Esophagus squamous epithelium (tissue), 5 donors: ENCODE data around the gene HOXB9. TPM values are rescaled to one million over a fixed set of nuclear protein-coding genes. Genes with fewer than 3 reads are reported as not detected.

Experiments used
- DNase-seq: peaks from one replicate; lab custom pipeline; 2025; lab: John Stamatoyannopoulos, UW
- H3K27ac ChIP-seq, 4 donors: fragments of 200-600 bp; sonication (generic); one replicate each; pipeline ENCODE4 v1.5.1; 2016 to 2019; ENCODE audit warnings: mild to moderate bottlenecking in 1 of 4
- H3K27me3 ChIP-seq, 4 donors: fragments of 200-600 bp; sonication (generic); 1 replicate in 3 of 4; 2 replicates in 1 of 4; pipeline versions ENCODE4 v1.5.1 to v1.6.0; 2017 to 2021; ENCODE audit warnings: antibody characterized with exemption in 1 of 4
- H3K36me3 ChIP-seq, 3 donors: fragments of 200-600 bp; sonication (generic); one replicate each; pipeline ENCODE4 v1.5.1; 2016 to 2019
- H3K4me1 ChIP-seq, 3 donors: fragments of 200-600 bp; sonication (generic); one replicate each; pipeline ENCODE4 v1.5.1; 2017 to 2019
- H3K4me3 ChIP-seq, 4 donors: fragments of 200-600 bp; sonication (generic); 1 replicate in 3 of 4; 2 replicates in 1 of 4; pipeline ENCODE4 v1.5.1; 2016 to 2019; ENCODE audit warnings: mild to moderate bottlenecking in 2 of 4, moderate library complexity in 1 of 4
- H3K9me3 ChIP-seq, 3 donors: fragments of 200-600 bp; sonication (generic); one replicate each; pipeline ENCODE4 v1.5.1; 2016 to 2019
- CTCF ChIP-seq, 6 experiments: fragments of 450-650 bp in 4 of 6; fragments of 200-600 bp in 2 of 6; sonication (generic) in 2 of 6; IDR thresholded peaks; one replicate each; pipeline ENCODE4 v1.5.1; 2016 to 2019; ENCODE audit warnings: antibody characterized with exemption in 6 of 6, mild to moderate bottlenecking in 4 of 6, moderate library complexity in 4 of 6
- POLR2A ChIP-seq, 4 donors: fragments of 450-650 bp; IDR thresholded peaks; one replicate each; pipeline ENCODE4 v1.6.1; 2017; ENCODE audit warnings: antibody characterized with exemption in 4 of 4, mild to moderate bottlenecking in 4 of 4, moderate library complexity in 3 of 4
- WGBS, 2 donors: methylation state at CpG; one replicate each; pipeline ENCODE4 v1.1.5; 2018; 5-methylcytosine and 5-hydroxymethylcytosine counted together
- intact Hi-C: fragments of 100-400 bp; cut with DNase I; formaldehyde crosslinking; loops from one replicate; pipeline ENCODE4 v1.15.0; 2022
- total RNA-seq, 4 donors: library from RNA; depleted of rRNA; stranded (reverse); fragments of >200 nt; gene quantifications; one replicate each; pipeline ENCODE4 v1.1.0, GENCODE V29; 2016
- donor health status: DM: yes; HTN: yes; CAD: no.

Gene HOXB9
- total RNA-seq, 4 donors from 2014 or later, result not detected

GRCh38 chr17:48609033-48609432, 17.1 kb downstream of the HOXB9 start:
- DNase-seq, result no peak
- Histone ChIP-seq H3K27me3 (peaks cover 50 to 100% (median 84%) of the 10 kb centered on the region in 4 donors), H3K4me1 (peaks cover 13 to 47% (median 37%) of the 10 kb centered on the region in 3 donors), H3K4me3 (no peak overlapping the region), H3K36me3 (no peaks in the 10 kb centered on the region), H3K9me3 (no peaks in the 10 kb centered on the region), H3K27ac (no peak overlapping the region)
- TF ChIP-seq POLR2A (IDR thresholded peaks at IDR 0.05) (no peak), CTCF (IDR thresholded peaks at IDR 0.05) (no peak)
- intact Hi-C loops, result no loop called here

- Histone ChIP-seq H3K4me3 (no peak overlapping the region), H3K27ac (no peak overlapping the region), H3K4me1 (peaks cover 12 to 47% (median 31%) of the 10 kb centered on the region in 3 donors), H3K9me3 (no peaks in the 10 kb centered on the region), H3K27me3 (peaks cover 44 to 100% (median 82%) of the 10 kb centered on the region in 4 donors), H3K36me3 (no peaks in the 10 kb centered on the region)
- TF ChIP-seq POLR2A (IDR thresholded peaks at IDR 0.05) (no peak), CTCF (IDR thresholded peaks at IDR 0.05) (no peak)
- intact Hi-C loops, result no loop called here
- 71 to 100% methylated on average over 1 of the region's 1 CpG for WGBS, 2 donors
- no peak for DNase-seq
Measured at GRCh38 chr17:48608494-48608834, 17.7 kb downstream of the HOXB9 start.

GRCh38 chr17:48606892-48607614, 19.1 kb downstream of the HOXB9 start:
- Histone ChIP-seq H3K9me3 (no peaks in the 10 kb centered on the region), H3K27me3 (peaks cover 33 to 100% (median 84%) of the 10 kb centered on the region in 4 donors), H3K27ac (no peak overlapping the region), H3K4me1 (peaks cover 4 to 47% (median 24%) of the 10 kb centered on the region in 3 donors), H3K4me3 (no peak overlapping the region), H3K36me3 (no peaks in the 10 kb centered on the region)
- 46 to 74% methylated on average over 9 of the region's 9 CpGs for WGBS, 2 donors
- intact Hi-C loops, result no loop called here
- TF ChIP-seq POLR2A (IDR thresholded peaks at IDR 0.05), result no peak
- no peak for TF ChIP-seq CTCF (IDR thresholded peaks at IDR 0.05)
- DNase-seq, result no peak

GRCh38 chr17:48605991-48606891, 19.9 kb downstream of the HOXB9 start:
- no peak for TF ChIP-seq CTCF (IDR thresholded peaks at IDR 0.05)
- no peak for TF ChIP-seq POLR2A (IDR thresholded peaks at IDR 0.05)
- WGBS, 2 donors, result 42 to 52% methylated on average over 36 to 41 of the region's 41 CpGs
- intact Hi-C loops, result no loop called here
- no peak for DNase-seq
- no peaks in the 10 kb centered on the region for H3K9me3 ChIP-seq
- no peak overlapping the region for H3K4me3 ChIP-seq
- peaks cover 5 to 45% (median 16%) of the 10 kb centered on the region in 3 donors for H3K4me1 ChIP-seq
- no peak overlapping the region for H3K27ac ChIP-seq
- no peaks in the 10 kb centered on the region for H3K36me3 ChIP-seq
- peaks cover 31 to 100% (median 85%) of the 10 kb centered on the region in 4 donors for H3K27me3 ChIP-seq
